GM12864 (cell line): ENCODE measurements around the gene OR8H1.

Source experiments
- DNase-seq: peaks from one replicate; pipeline ENCODE4 v3.0.0-alpha.2; 2011; ENCODE audit warnings: low read depth
- H3K4me3 ChIP-seq: 2 replicates; pipeline ENCODE4 v1.5.1; 2011; ENCODE audit warnings: mild to moderate bottlenecking, low read depth, low read length, control low read depth
- TF ChIP-seq, protein P1 (sequence below): IDR thresholded peaks from 2 replicates; pipeline ENCODE4 v1.5.1; 2011; ENCODE audit warnings: low read depth, mild to moderate bottlenecking, moderate library complexity, low read length, control low read depth, inconsistent platforms; ENCODE audit errors: missing control alignments

OR8H1 gene, protein sequence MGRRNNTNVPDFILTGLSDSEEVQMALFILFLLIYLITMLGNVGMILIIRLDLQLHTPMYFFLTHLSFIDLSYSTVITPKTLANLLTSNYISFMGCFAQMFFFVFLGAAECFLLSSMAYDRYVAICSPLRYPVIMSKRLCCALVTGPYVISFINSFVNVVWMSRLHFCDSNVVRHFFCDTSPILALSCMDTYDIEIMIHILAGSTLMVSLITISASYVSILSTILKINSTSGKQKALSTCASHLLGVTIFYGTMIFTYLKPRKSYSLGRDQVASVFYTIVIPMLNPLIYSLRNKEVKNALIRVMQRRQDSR

DNA sequence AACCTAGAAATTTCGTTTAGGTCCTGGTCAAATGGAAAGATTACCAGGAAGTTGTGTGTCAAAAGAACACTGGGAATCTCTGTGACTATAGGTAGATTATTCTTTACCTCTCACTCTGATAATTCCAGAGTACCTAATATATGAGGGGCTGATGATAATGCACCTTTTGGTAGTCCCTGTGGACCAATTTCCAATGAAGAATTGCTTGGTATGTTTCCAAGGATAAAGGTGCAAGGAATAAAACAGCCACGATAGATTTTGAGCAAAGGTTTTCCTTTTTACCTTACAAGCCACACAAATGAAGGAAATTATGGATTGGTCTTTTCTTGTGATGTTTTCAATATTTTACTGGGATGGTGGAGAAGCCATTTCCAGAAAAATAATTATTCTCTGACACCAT is at the start of gene OR8H1:
OR8H1 (minus strand) TSS at position 101 of the 400 bp plus-strand sequence. CDS start 1,192 bp downstream, outside the sequence.
- TF ChIP-seq, protein P1, sequence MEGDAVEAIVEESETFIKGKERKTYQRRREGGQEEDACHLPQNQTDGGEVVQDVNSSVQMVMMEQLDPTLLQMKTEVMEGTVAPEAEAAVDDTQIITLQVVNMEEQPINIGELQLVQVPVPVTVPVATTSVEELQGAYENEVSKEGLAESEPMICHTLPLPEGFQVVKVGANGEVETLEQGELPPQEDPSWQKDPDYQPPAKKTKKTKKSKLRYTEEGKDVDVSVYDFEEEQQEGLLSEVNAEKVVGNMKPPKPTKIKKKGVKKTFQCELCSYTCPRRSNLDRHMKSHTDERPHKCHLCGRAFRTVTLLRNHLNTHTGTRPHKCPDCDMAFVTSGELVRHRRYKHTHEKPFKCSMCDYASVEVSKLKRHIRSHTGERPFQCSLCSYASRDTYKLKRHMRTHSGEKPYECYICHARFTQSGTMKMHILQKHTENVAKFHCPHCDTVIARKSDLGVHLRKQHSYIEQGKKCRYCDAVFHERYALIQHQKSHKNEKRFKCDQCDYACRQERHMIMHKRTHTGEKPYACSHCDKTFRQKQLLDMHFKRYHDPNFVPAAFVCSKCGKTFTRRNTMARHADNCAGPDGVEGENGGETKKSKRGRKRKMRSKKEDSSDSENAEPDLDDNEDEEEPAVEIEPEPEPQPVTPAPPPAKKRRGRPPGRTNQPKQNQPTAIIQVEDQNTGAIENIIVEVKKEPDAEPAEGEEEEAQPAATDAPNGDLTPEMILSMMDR, result no peak
- H3K4me3 ChIP-seq, result no peak within 1 kb of the TSS
- DNase-seq, result no peak

- DNase-seq, result no peak
- no peak overlapping the region for H3K4me3 ChIP-seq
- TF ChIP-seq, protein P1, result no peak
Measured at GRCh38 chr11:56340289-56340688, 48.2 kb upstream of the OR8H1 start.

DNA sequence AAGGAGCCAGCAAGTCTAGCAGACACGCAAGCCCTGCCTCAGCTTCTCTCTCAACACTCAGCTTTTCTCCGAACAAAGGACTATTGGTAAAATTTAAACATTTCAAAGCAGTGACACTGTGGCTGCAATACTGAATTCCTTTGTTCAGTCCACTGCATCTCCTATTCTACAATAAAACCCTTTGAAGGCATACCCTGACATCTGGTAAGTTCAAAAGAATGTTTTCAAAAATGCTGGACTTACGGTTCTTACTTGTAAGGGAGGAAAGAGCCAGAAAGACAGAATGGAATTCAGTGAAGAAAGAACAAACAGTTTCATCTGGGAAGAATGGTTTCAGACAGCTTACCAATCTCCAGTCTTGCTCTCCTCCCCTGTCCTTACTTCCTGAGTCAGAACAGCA is 41.1 kb upstream of the OR8H1 start:
- TF ChIP-seq, protein P1, result no peak
- H3K4me3 ChIP-seq, result no peak overlapping the region
- DNase-seq, result no peak

DNA sequence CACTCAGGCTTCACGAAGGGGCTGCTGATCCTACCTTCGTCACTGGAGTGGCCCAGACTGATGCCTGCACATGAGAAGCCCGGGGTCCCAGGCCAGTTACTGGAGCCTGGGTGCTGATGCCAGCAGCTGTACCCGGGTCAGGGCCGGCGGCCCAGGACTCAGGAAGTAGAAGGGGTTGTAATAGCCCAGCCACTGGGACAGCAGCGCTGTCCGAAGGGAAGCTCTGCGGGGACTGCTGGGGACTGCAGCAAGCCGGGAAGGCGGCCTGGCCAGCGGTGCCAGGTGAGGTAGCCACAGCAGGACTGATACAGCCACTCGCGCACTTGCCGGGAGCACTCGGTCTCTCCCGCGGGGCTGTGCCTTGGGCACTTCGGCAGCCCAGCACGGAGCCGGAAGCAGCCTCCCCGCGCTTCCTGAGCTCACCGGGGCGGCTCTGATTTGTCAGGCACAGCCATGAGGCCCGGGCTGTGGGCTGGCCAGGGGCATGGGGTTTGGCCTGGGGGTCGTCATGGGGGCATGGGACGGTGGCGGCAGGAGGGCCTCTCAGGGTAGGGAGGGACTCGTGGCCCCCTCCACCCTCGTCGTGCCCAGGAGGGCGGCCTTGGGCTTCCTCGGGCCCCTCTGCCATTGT is 39.9 kb upstream of the OR8H1 start:
- H3K4me3 ChIP-seq, result no peak overlapping the region
- DNase-seq, result no peak
- TF ChIP-seq, protein P1, result no peak

DNA sequence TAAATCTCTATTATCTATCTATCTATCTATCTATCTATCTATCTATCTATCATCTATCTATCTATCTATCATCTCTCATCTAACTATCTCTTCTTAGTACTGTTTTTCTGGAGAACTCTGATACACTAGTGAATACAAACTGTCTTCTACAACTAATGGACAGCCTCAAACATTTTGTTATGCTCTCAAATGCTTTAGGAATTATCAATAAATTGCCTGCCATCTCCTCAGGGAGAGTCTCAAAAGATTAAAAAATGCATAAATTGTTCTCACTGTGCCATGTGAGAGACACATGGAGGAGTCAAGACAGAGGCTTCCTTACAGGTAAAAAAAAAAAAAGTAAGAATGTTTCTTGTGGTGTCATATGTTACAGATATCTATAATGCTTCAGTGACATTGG is 22.8 kb upstream of the OR8H1 start, which contains the start of gene OR8K3:
OR8K3 (plus strand) TSS at position 301 of the 400 bp plus-strand sequence. CDS start 3,163 bp downstream, outside the sequence.
- DNase-seq, result no peak
- TF ChIP-seq, protein P1, result no peak
- no peak within 1 kb of the TSS for H3K4me3 ChIP-seq

- TF ChIP-seq, protein P1, result no peak
- DNase-seq, result no peak
- no peak overlapping the region for H3K4me3 ChIP-seq
Measured at GRCh38 chr11:56307836-56308235, 15.8 kb upstream of the OR8H1 start.
